Endothelial cell of umbilical vein (primary cell): ENCODE data around the gene SLC25A29.

Experiments
- EZH2 ChIP-seq: IDR thresholded peaks from 2 replicates; pipeline ENCODE4 v1.6.1; 2012; ENCODE audit warnings: borderline replicate concordance, low read depth, mild to moderate bottlenecking, moderate library complexity, low read length, inconsistent platforms; ENCODE audit not compliant: severe bottlenecking
- JUN ChIP-seq: IDR thresholded peaks from 2 replicates; pipeline ENCODE4 v1.6.1; 2011; ENCODE audit warnings: borderline replicate concordance, low read depth; ENCODE audit not compliant: insufficient read length, insufficient read depth
- MAX ChIP-seq: IDR thresholded peaks from 2 replicates; pipeline ENCODE4 v1.6.1; 2011; ENCODE audit not compliant: insufficient read depth, insufficient read length
- MYC ChIP-seq: IDR thresholded peaks from one replicate; pipeline ENCODE4 v1.6.1; 2011; ENCODE audit warnings: mild to moderate bottlenecking, low read depth, low read length
- POLR2A ChIP-seq: IDR thresholded peaks from 2 replicates; pipeline ENCODE4 v1.6.1; 2012; ENCODE audit warnings: low read depth, mild to moderate bottlenecking, control low read depth, low read length
- POLR2AphosphoS5 ChIP-seq: IDR thresholded peaks from 2 replicates; pipeline ENCODE4 v1.6.1; 2012; ENCODE audit warnings: low read depth, mild to moderate bottlenecking, control low read depth, low read length, moderate library complexity; ENCODE audit not compliant: insufficient read depth
- TF ChIP-seq, protein P1 (sequence below), 2 donors: IDR thresholded peaks; 1 replicate in 1 of 2; 2 replicates in 1 of 2; pipeline ENCODE4 v1.5.1; 2011; ENCODE audit warnings: low read length in 2 of 2, mild to moderate bottlenecking in 2 of 2, moderate library complexity in 2 of 2, control low read depth in 1 of 2, inconsistent platforms in 1 of 2, low read depth in 1 of 2; ENCODE audit not compliant: insufficient read depth in 1 of 2; ENCODE audit errors: extremely low read depth in 1 of 2

DNA sequence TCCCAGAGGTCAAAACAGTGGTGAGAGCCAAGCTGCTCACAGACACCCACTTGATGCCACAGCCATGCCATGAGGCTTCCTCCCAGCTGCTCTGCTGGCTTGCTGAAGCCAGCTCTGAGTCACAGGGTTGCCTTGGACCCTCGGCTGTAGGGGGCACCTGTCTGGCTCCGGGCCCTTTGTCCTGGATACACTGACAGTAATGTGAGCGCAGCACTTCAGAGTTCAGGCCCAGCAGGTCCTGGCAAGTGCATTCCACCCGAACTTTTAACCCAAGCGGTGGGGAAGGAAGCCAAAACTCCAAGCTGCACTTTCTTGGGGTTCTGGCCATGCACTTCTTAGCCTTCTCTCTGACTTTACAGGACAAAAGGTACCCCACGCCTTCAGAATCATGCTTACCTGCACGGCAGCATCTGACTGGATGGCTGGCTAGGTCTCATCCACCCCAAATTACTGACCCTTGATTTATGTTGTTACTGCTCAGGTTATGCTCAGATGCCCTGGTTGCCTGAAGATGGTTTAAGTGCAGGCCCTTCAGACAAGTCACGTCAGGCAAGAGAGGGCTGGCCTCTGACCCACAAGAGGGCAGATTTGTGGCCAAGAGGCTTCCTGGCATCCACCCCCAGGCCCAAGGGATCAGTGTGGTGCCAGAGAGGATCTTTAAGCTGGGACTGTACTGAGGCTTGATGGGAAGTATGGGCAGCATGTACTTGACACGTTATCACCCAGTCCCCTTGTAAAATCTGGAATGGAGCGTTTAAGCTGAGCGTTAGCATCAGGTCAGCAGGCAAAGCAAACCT is 24.8 kb downstream of the SLC25A29 start:
- TF ChIP-seq, protein P1, sequence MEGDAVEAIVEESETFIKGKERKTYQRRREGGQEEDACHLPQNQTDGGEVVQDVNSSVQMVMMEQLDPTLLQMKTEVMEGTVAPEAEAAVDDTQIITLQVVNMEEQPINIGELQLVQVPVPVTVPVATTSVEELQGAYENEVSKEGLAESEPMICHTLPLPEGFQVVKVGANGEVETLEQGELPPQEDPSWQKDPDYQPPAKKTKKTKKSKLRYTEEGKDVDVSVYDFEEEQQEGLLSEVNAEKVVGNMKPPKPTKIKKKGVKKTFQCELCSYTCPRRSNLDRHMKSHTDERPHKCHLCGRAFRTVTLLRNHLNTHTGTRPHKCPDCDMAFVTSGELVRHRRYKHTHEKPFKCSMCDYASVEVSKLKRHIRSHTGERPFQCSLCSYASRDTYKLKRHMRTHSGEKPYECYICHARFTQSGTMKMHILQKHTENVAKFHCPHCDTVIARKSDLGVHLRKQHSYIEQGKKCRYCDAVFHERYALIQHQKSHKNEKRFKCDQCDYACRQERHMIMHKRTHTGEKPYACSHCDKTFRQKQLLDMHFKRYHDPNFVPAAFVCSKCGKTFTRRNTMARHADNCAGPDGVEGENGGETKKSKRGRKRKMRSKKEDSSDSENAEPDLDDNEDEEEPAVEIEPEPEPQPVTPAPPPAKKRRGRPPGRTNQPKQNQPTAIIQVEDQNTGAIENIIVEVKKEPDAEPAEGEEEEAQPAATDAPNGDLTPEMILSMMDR (IDR thresholded peaks at IDR 0.05; ENCODE audit: extremely low read depth in 1 of 2, insufficient read depth in 1 of 2, low read depth in 1 of 2, low read length in 2 of 2) = no peak
- TF ChIP-seq POLR2A (no peak), JUN (no peak), EZH2 (no peak), MYC (no peak), MAX (no peak), POLR2AphosphoS5 (no peak)
